ENCODE data around the gene SS18L1.

DNA sequence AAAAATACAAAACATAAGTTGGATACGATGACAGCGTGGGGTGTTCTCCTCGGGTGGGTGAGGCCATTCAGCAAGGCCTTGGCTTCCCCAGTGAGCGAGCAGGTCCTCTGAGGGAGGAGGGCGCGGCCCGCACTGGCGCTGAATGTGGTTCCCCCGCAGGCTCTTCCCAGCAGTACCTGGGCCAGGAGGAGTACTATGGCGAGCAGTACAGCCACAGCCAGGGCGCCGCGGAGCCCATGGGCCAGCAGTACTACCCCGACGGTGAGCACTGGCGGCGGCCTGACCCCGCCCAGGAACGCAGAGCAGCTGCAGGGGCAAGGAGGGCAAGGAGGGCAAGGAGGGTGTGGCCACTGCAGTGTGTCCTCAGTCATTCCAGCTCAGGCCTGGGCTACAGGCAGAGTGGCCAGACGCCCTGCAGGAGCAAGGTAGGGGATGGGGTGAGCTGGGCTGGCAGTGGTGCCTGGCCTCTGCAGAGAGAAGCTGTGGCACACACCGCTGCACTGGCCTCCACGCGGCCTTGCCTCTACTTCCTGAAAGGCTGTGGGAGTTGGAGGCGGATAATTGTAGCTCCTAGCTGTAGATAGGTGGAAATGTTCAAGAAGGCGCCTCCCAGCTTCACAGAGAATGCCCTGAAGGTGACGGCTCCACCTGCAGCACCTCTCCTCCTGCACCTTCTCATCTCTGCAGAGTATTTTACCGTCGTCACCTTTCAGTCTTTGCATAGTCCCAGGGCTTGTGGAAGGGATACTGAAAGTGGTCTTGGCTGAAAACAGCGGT, 20.6 kb downstream of the SS18L1 start:
- no peak for TF ChIP-seq POLR2A (IDR thresholded peaks at IDR 0.05)
- TF ChIP-seq, protein P1, sequence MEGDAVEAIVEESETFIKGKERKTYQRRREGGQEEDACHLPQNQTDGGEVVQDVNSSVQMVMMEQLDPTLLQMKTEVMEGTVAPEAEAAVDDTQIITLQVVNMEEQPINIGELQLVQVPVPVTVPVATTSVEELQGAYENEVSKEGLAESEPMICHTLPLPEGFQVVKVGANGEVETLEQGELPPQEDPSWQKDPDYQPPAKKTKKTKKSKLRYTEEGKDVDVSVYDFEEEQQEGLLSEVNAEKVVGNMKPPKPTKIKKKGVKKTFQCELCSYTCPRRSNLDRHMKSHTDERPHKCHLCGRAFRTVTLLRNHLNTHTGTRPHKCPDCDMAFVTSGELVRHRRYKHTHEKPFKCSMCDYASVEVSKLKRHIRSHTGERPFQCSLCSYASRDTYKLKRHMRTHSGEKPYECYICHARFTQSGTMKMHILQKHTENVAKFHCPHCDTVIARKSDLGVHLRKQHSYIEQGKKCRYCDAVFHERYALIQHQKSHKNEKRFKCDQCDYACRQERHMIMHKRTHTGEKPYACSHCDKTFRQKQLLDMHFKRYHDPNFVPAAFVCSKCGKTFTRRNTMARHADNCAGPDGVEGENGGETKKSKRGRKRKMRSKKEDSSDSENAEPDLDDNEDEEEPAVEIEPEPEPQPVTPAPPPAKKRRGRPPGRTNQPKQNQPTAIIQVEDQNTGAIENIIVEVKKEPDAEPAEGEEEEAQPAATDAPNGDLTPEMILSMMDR (IDR thresholded peaks at IDR 0.05) = no peak

Measured in upper lobe of left lung (tissue), 4 donors.